Stomach smooth muscle (tissue), 2 donors: Measurements from ENCODE around the gene SPATA6.
"Not testable (repeated sequence)": the region's sequence is repeated elsewhere in the genome, so short reads cannot be mapped to it uniquely, and the experiment has no call there.

Experiments used
- H3K27ac ChIP-seq: one replicate; pipeline ENCODE4 v1.7.0; 2013; ENCODE audit warnings: mild to moderate bottlenecking, low read length, inconsistent platforms
- H3K27me3 ChIP-seq, 2 donors: one replicate each; pipeline ENCODE4 v1.7.0; 2013; ENCODE audit warnings: low read length in 2 of 2; ENCODE audit not compliant: insufficient read depth in 2 of 2, control insufficient read depth in 1 of 2
- H3K36me3 ChIP-seq, 2 donors: one replicate each; pipeline ENCODE4 v1.7.0; 2013; ENCODE audit warnings: low read length in 2 of 2; ENCODE audit not compliant: control insufficient read depth in 2 of 2, insufficient read depth in 2 of 2
- H3K4me1 ChIP-seq: one replicate; pipeline ENCODE4 v1.7.0; 2013; ENCODE audit warnings: low read length; ENCODE audit not compliant: control insufficient read depth, insufficient read depth
- H3K4me3 ChIP-seq, 2 donors: one replicate each; pipeline ENCODE4 v1.7.0; 2013; ENCODE audit warnings: low read length in 2 of 2
- H3K9ac ChIP-seq, 2 donors: one replicate each; pipeline ENCODE4 v1.7.0; 2013; ENCODE audit warnings: low read length in 2 of 2, mild to moderate bottlenecking in 1 of 2
- H3K9me3 ChIP-seq, 2 donors: one replicate each; pipeline ENCODE4 v1.7.0; 2013; ENCODE audit warnings: low read length in 2 of 2; ENCODE audit not compliant: control insufficient read depth in 2 of 2
- donor health status: healthy.
- donor health status: Pancreatic carcinoma.

SPATA6 gene

DNA sequence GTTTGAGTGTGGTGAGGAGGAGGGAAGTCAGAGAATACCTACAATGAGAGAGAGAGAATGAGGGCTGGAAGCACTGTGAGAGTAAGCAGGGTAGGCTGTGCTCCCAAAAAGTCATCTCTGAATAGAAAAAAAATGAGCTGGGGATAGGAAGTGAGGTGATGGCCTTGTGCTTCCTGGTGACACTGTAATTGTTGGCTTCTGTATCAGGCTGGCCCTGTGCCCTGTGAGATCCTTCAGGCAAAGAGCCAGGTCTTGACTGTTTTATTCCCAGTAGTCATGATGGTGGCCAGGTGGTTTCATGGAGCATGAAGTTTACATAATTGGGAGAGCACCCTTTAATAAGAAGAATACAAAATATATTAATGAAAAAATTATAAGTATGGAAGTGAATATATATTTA lies 20.4 kb upstream of the SPATA6 start:
- H3K36me3 ChIP-seq, result no peaks in the 10 kb centered on the region
- H3K27ac ChIP-seq, result no peak overlapping the region
- no peaks in the 10 kb centered on the region for H3K27me3 ChIP-seq
- H3K4me3 ChIP-seq, result no peak overlapping the region
- no peak overlapping the region for H3K9ac ChIP-seq
- no peaks in the 10 kb centered on the region for H3K9me3 ChIP-seq
- H3K4me1 ChIP-seq, result peaks cover 13% of the 10 kb centered on the region

DNA sequence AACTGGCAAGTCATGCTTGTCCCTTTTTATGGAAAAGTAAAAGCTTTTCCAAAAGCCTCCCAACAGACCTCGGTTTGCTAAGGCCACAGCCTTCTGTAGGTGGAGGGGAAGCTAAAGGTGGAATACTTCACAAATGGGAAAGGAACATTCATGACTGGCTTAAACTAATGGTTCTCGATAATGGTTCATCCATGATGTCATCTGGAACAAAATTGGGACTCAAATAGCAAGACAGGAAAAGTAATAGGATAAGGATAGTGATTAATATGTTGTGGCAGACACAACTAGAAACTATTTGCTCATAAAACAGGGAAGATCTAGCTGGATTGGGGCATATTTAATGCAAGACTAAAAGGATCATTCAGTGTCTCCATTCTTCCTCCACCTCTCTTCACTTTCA lies 16.7 kb upstream of the SPATA6 start:
- Histone ChIP-seq H3K27me3 (no peaks in the 10 kb centered on the region), H3K9me3 (no peaks in the 10 kb centered on the region), H3K27ac (no peak overlapping the region), H3K36me3 (no peaks in the 10 kb centered on the region), H3K4me3 (no peak overlapping the region), H3K4me1 (peaks cover 3% of the 10 kb centered on the region), H3K9ac (no peak overlapping the region)

- H3K27ac ChIP-seq, result no peak overlapping the region
- no peaks in the 10 kb centered on the region for H3K4me1 ChIP-seq
- H3K9ac ChIP-seq, result no peak overlapping the region
- H3K9me3 ChIP-seq, result no peaks in the 10 kb centered on the region
- no peak overlapping the region for H3K4me3 ChIP-seq
- no peaks in the 10 kb centered on the region for H3K27me3 ChIP-seq
- no peaks in the 10 kb centered on the region for H3K36me3 ChIP-seq
These were observed 8.5 kb upstream of the SPATA6 start for GRCh38 chr1:48480504-48480903.

- not testable (repeated sequence) for H3K27ac ChIP-seq, H3K4me1 ChIP-seq, H3K27me3 ChIP-seq, H3K9me3 ChIP-seq, H3K4me3 ChIP-seq, H3K9ac ChIP-seq, H3K36me3 ChIP-seq
These were observed 8.0 kb upstream of the SPATA6 start for GRCh38 chr1:48480023-48480422.

- Histone ChIP-seq H3K4me1 (peaks cover 14% of the 10 kb centered on the region), H3K4me3 (peak overlapping the region; percentile 87 to 92), H3K27me3 (no peaks in the 10 kb centered on the region), H3K36me3 (no peaks in the 10 kb centered on the region), H3K27ac (peak overlapping the region; percentile 95), H3K9ac (peak overlapping the region; percentile 70 to 96), H3K9me3 (no peaks in the 10 kb centered on the region)
These were observed 634 bp upstream of the SPATA6 start for GRCh38 chr1:48472638-48473037.

DNA sequence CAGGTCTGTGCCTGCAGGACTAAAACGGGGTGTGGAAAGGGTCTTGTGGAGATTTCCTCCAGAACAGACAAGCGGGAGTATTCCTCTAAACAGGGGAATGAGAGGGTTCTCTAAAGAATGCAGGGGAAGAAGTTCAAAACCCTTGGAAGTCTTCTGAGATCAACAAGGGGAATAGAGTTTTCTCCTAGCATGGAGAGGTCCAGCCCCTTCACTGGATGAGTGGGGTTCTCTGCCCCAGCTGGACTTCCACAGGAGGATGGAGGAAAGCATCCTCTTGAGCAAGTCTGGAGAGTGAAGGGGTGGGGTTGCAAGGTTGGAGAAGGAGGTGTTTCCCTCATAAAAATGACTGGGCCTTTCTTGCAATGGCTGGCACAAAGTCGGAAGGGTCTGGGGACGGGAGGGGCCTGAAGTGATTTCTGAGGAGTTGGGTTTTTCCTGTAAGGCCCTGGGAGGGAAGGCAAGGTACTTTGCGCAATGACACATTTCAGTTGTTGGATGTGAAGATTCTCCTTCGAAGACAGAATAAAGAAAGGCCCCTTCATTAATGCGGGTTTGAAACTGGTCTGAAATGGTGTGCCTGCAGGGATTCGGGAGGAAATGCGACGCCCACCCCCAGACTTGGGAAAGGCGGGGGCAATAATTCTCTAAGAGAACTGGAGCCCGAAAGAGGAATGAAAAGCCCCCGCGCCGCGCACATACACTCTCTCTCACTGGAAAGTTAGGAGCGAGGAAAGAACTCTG lies 884 bp downstream of the SPATA6 start:
- Histone ChIP-seq H3K27me3 (no peaks in the 10 kb centered on the region), H3K4me3 (peak overlapping the region; percentile 87 to 92), H3K9me3 (no peaks in the 10 kb centered on the region), H3K9ac (peak overlapping the region; percentile 79 to 80), H3K27ac (peak overlapping the region; percentile 95), H3K36me3 (no peaks in the 10 kb centered on the region), H3K4me1 (peaks cover 14% of the 10 kb centered on the region)

DNA sequence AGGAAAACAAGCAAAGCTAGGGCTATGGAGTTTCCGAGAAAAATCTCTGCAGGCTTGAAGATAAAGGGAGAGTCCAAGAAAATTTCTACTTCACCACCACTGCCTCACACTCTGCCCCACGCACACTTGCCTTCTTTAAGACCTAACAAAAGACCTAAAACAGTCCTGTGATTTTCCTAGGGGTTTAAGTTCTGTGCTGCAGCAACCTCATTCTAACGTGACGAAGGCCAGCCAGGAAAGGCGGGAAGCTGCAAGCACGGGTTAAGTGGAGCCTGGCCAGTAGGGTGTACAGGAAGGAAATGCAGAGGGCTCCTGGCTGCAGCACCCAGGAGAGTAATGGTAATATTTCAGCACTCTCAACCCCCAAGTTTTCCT lies 1.5 kb downstream of the SPATA6 start:
- peak overlapping the region; percentile 95 for H3K27ac ChIP-seq
- H3K9ac ChIP-seq, result peak overlapping the region; percentile 25 to 80
- H3K36me3 ChIP-seq, result no peaks in the 10 kb centered on the region
- H3K4me3 ChIP-seq, result peak overlapping the region; percentile 87 to 92
- peaks cover 14% of the 10 kb centered on the region for H3K4me1 ChIP-seq
- no peaks in the 10 kb centered on the region for H3K9me3 ChIP-seq
- no peaks in the 10 kb centered on the region for H3K27me3 ChIP-seq

GRCh38 chr1:48469616-48470480 lies 2.2 kb downstream of the SPATA6 start:
- Histone ChIP-seq H3K9me3 (no peaks in the 10 kb centered on the region), H3K27ac (peak overlapping the region; percentile 95), H3K4me1 (peaks cover 14% of the 10 kb centered on the region), H3K36me3 (no peaks in the 10 kb centered on the region), H3K9ac (peak overlapping the region in 1 of 2 donors; percentile 25), H3K27me3 (no peaks in the 10 kb centered on the region), H3K4me3 (peak overlapping the region; percentile 87 to 92)

GRCh38 chr1:48466594-48466993 lies 5.4 kb downstream of the SPATA6 start:
- no peaks in the 10 kb centered on the region for H3K9me3 ChIP-seq
- H3K27me3 ChIP-seq, result no peaks in the 10 kb centered on the region
- H3K27ac ChIP-seq, result no peak overlapping the region
- peaks cover 14% of the 10 kb centered on the region for H3K4me1 ChIP-seq
- no peak overlapping the region for H3K4me3 ChIP-seq
- no peaks in the 10 kb centered on the region for H3K36me3 ChIP-seq
- H3K9ac ChIP-seq, result no peak overlapping the region

GRCh38 chr1:48462716-48463302 lies 9.2 kb downstream of the SPATA6 start:
- Histone ChIP-seq H3K27ac (no peak overlapping the region), H3K4me3 (no peak overlapping the region), H3K9ac (no peak overlapping the region), H3K9me3 (no peaks in the 10 kb centered on the region), H3K36me3 (no peaks in the 10 kb centered on the region), H3K27me3 (no peaks in the 10 kb centered on the region), H3K4me1 (no peaks in the 10 kb centered on the region)
